Upper lobe of left lung (tissue), 6 donors: ENCODE data around the gene MAML2. TPM values are rescaled to one million over a fixed set of nuclear protein-coding genes. Genes with fewer than 3 reads are reported as not detected.

ENCODE experiments used
- ATAC-seq, 2 donors: fragments of 200-7000 bp; cut with Tn5 transposase; one replicate each; pipeline ENCODE4 v1.9.1; 2022; ENCODE audit warnings: mild to moderate bottlenecking in 2 of 2, moderate library complexity in 2 of 2; ENCODE audit not compliant: low FRiP score in 2 of 2
- DNase-seq, 2 donors: peaks; one replicate each; pipeline ENCODE4 v3.0.0-alpha.2; 2019 to 2020
- H3K27ac ChIP-seq, 4 donors: fragments of 200-600 bp; sonication (generic); one replicate each; pipeline ENCODE4 v1.5.1; 2016 to 2019
- H3K27me3 ChIP-seq, 4 donors: fragments of 200-600 bp; sonication (generic); one replicate each; pipeline ENCODE4 v1.5.1; 2017 to 2019
- H3K36me3 ChIP-seq, 4 donors: fragments of 200-600 bp; sonication (generic); one replicate each; pipeline ENCODE4 v1.5.1; 2016 to 2019
- H3K4me1 ChIP-seq, 4 donors: fragments of 200-600 bp; sonication (generic); one replicate each; pipeline ENCODE4 v1.5.1; 2018 to 2019
- H3K4me3 ChIP-seq, 4 donors: fragments of 200-600 bp; sonication (generic); one replicate each; pipeline ENCODE4 v1.5.1; 2017 to 2019; ENCODE audit warnings: mild to moderate bottlenecking in 2 of 4, moderate library complexity in 1 of 4
- H3K9me3 ChIP-seq, 4 donors: fragments of 200-600 bp; sonication (generic); one replicate each; pipeline ENCODE4 v1.5.1; 2018 to 2019
- EP300 ChIP-seq, 4 donors: sonication (generic); formaldehyde crosslinking; IDR thresholded peaks; one replicate each; pipeline ENCODE4 v1.5.1; 2017; ENCODE audit warnings: antibody characterized with exemption in 4 of 4, control low read depth in 2 of 4
- POLR2A ChIP-seq, 4 donors: fragments of 450-650 bp; IDR thresholded peaks; one replicate each; pipeline ENCODE4 v1.5.1; 2016 to 2017; ENCODE audit warnings: antibody characterized with exemption in 4 of 4, mild to moderate bottlenecking in 2 of 4
- POLR2AphosphoS5 ChIP-seq, 2 donors: sonication (generic); formaldehyde crosslinking; IDR thresholded peaks; one replicate each; pipeline ENCODE4 v1.5.1; 2017; ENCODE audit warnings: antibody characterized with exemption in 2 of 2
- WGBS, 2 donors: methylation state at CpG; one replicate each; pipeline ENCODE4 v1.1.5; 2017 to 2018; 5-methylcytosine and 5-hydroxymethylcytosine counted together
- total RNA-seq, 6 donors: library from RNA; depleted of rRNA in 4 of 6; stranded (reverse); fragments of >200 nt in 4 of 6; gene quantifications; one replicate each; pipeline versions ENCODE4 v1.1.0 to v1.2.1, GENCODE V29; 2016 to 2021
- TF ChIP-seq, protein P1 (sequence below), 6 experiments: fragments of 450-650 bp in 4 of 6; fragments of 200-600 bp in 2 of 6; sonication (generic) in 2 of 6; IDR thresholded peaks; one replicate each; pipeline ENCODE4 v1.5.1; 2016 to 2019; ENCODE audit warnings: antibody characterized with exemption in 6 of 6
- donor health status: DM: no; HTN: no; CAD: no; lungs with moderate emphysema.
- donor health status: DM: no; HTN: yes; CAD: no; lungs with severe emphysema.

The MAML2 gene
- total RNA-seq, 6 donors from 2014 or later: 19.5 to 36.6 (median 26.3) TPM

DNA sequence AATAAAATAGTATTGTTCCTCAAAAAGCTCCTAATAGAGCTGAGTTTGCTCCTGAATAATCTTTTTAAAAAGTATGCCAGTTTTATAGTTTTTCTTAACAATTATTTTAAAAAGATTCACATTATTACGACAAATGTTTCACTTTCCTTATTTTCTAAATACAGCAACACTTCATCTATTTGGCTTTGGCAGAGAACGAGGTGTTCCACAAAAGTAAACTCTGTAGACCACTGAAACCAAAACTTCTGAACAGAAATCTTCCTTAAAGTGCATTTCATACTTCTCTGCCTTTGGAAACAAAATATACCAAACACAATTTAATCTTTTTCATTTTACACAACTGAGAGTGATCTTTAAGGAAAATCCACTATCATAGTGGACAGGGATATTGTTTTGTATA, 285.5 kb downstream of the MAML2 start:
- Histone ChIP-seq H3K27ac (peak overlapping the region in 2 of 4 donors; percentile 1 to 6), H3K27me3 (no peaks in the 10 kb centered on the region), H3K36me3 (no peaks in the 10 kb centered on the region), H3K4me3 (no peak overlapping the region), H3K4me1 (peaks cover 15 to 35% (median 24%) of the 10 kb centered on the region in 4 donors), H3K9me3 (no peaks in the 10 kb centered on the region)
- ATAC-seq (no peak), DNase-seq (no peak)
- 42 to 60% methylated on average over 2 of the region's 2 CpGs for WGBS, 2 donors
- TF ChIP-seq, protein P1, sequence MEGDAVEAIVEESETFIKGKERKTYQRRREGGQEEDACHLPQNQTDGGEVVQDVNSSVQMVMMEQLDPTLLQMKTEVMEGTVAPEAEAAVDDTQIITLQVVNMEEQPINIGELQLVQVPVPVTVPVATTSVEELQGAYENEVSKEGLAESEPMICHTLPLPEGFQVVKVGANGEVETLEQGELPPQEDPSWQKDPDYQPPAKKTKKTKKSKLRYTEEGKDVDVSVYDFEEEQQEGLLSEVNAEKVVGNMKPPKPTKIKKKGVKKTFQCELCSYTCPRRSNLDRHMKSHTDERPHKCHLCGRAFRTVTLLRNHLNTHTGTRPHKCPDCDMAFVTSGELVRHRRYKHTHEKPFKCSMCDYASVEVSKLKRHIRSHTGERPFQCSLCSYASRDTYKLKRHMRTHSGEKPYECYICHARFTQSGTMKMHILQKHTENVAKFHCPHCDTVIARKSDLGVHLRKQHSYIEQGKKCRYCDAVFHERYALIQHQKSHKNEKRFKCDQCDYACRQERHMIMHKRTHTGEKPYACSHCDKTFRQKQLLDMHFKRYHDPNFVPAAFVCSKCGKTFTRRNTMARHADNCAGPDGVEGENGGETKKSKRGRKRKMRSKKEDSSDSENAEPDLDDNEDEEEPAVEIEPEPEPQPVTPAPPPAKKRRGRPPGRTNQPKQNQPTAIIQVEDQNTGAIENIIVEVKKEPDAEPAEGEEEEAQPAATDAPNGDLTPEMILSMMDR (IDR thresholded peaks at IDR 0.05): no peak
- TF ChIP-seq EP300 (IDR thresholded peaks at IDR 0.05) (no peak), POLR2A (IDR thresholded peaks at IDR 0.05) (no peak), POLR2AphosphoS5 (IDR thresholded peaks at IDR 0.05) (no peak)

DNA sequence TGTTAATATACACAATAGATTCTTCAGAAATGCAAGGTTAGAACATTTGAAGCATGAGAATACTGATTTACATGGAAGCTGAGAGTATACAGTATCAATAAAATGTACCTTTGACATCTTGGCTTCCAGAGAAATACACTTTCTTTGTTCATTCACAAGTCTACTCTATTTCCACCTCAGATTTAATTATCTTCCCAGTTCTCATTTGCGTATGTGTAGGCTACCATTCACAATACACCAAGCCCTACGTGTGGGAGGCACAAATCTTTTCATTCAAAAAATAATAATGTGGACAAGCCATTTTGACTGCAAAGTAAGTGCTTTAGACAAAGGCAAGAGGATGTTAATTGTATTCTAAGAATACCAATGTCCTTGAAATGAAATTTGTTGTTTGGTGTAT, 286.4 kb downstream of the MAML2 start:
- Histone ChIP-seq H3K36me3 (no peaks in the 10 kb centered on the region), H3K4me1 (peaks cover 15 to 31% (median 24%) of the 10 kb centered on the region in 4 donors), H3K27ac (no peak overlapping the region), H3K27me3 (no peaks in the 10 kb centered on the region), H3K4me3 (no peak overlapping the region), H3K9me3 (no peaks in the 10 kb centered on the region)
- TF ChIP-seq POLR2A (IDR thresholded peaks at IDR 0.05) (no peak), POLR2AphosphoS5 (IDR thresholded peaks at IDR 0.05) (no peak)
- 96 to 99% methylated on average over 2 of the region's 2 CpGs for WGBS, 2 donors
- ATAC-seq (no peak), DNase-seq (no peak)

DNA sequence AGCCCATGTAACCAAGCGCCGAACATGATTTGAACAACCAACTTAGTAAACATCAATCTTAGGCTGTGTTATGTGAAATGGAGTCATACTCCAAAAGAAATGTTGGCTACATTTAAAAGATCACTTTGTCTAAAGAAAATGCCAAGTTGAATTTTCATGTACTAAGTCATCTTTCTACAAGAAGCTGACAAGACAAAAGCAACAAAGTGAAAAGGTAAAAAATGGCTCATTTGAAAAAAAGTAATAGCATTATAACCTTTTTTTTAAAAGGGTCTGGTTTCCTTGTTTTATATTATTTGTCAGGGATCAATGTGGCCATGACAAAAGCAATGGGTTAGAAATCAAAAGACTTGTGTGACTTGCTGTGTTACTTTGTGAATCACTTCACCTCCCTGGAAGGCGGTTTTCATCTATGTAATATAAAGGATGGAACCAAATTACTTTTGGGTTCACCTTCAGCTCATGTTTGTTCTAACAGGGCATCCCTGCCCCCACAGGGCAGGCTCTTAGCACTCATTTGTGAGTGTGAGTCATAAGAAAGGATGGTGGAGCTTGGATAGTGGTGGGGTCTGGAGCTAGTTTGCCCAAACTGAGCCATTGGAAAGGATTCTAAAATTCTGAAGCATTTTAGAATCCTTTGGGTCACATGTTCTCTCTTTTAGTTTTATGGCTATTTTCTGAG, 287.1 kb downstream of the MAML2 start:
- H3K27ac ChIP-seq: peak overlapping the region in 1 of 4 donors; percentile 23
- TF ChIP-seq POLR2A (IDR thresholded peaks at IDR 0.05): no peak
- no peak for TF ChIP-seq EP300 (IDR thresholded peaks at IDR 0.05)
- TF ChIP-seq, protein P1 (IDR thresholded peaks at IDR 0.05): no peak
- TF ChIP-seq POLR2AphosphoS5 (IDR thresholded peaks at IDR 0.05): no peak
- ATAC-seq: no peak

DNA sequence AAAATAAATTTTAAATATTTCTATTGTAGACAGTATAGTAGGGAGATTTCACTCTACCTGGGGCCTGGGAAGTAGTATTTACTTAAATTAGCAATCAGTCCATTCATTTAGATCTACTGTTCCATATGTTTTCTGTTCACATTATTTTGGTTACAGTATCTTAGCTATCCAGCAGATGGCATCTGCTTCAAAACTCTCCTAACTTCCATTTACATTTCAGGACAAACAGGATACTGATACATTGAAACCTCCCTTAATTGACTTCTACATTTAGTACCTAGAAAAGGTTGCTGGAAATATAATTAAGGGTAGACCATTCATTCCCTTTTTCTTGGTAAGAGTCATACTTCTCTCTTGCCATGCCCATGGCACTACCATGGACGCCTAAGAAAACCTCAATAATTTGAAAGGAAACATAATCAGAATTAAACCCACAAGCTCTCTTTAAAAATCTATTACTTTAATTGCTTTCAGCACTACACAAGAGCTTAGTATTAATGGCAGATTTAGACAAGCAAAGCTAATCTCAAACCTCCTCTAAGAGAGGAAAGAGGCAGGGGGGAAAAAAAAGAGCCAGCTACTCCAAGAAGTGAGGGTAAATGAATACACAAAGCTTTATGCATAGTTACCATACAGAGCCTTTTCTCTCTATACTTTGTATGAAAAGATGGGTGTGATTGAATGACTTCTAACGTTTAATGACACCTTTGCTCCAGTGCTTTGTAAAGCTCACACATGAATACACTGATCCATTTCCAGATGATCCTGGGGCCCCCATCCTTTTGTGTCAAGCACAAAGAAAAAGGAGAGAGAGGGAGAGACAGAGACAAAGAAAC, 287.9 kb downstream of the MAML2 start:
- no peaks in the 10 kb centered on the region for H3K27me3 ChIP-seq
- DNase-seq: no peak
- WGBS, 2 donors: 61% methylated on average over 2 of the region's 2 CpGs
- no peak overlapping the region for H3K4me3 ChIP-seq
- TF ChIP-seq, protein P1 (IDR thresholded peaks at IDR 0.05): peak; percentile 46 to 68 (median 60)
- TF ChIP-seq POLR2A (IDR thresholded peaks at IDR 0.05): no peak
- no peak for TF ChIP-seq EP300 (IDR thresholded peaks at IDR 0.05)
- no peaks in the 10 kb centered on the region for H3K9me3 ChIP-seq
- peaks cover 11 to 29% (median 21%) of the 10 kb centered on the region in 4 donors for H3K4me1 ChIP-seq
- peak overlapping the region in 1 of 4 donors; percentile 23 for H3K27ac ChIP-seq
- peak in 1 of 2 donors; percentile 70 for ATAC-seq
- H3K36me3 ChIP-seq: no peaks in the 10 kb centered on the region

More for the DNA sequence above, 287.1 kb downstream of the MAML2 start:
- Histone ChIP-seq H3K36me3 (no peaks in the 10 kb centered on the region), H3K27me3 (no peaks in the 10 kb centered on the region), H3K9me3 (no peaks in the 10 kb centered on the region), H3K4me3 (no peak overlapping the region), H3K4me1 (peaks cover 11 to 26% (median 22%) of the 10 kb centered on the region in 4 donors)
- 69 to 86% methylated on average over 3 of the region's 3 CpGs for WGBS, 2 donors
- DNase-seq: no peak

DNA sequence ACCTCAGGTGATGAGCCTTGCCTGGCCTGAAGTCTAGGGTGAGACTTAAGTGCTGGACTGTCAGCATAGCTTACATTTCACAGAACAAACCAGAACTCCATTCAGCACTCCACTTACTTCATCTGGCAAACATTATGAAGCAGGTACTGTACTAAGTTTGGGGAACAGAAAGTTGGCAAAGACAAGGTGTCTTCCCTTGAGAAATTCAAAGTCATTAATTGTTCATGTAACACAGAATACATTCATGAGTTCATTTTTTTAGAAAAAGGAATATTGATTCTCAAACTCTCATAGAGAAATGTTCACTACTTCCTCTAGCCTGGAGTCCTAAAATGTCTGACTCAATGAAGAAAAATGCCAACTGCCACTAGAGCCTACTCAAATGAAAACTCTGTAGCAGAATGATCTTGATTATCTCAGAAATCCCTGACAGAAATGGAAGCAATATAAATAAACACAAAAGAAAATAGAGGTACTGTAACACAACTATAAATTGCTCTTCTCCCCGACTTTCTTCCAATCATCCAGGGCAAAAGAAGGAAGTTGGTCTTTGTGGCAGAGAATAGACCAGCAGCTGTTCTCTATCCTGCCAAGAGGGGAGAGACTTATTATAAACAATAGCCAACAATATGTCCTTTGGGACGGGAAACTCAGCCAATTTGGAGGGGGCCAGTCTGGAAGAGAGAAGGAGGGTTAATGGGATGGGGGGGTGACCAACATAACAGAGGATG, 289.9 kb downstream of the MAML2 start:
- H3K36me3 ChIP-seq: no peaks in the 10 kb centered on the region
- peaks cover 11 to 29% (median 21%) of the 10 kb centered on the region in 4 donors for H3K4me1 ChIP-seq
- H3K9me3 ChIP-seq: no peaks in the 10 kb centered on the region
- WGBS, 2 donors: 24 to 58% methylated on average over 2 of the region's 2 CpGs
- TF ChIP-seq POLR2AphosphoS5 (IDR thresholded peaks at IDR 0.05) (no peak), EP300 (IDR thresholded peaks at IDR 0.05) (no peak), POLR2A (IDR thresholded peaks at IDR 0.05) (no peak)
- TF ChIP-seq, protein P1 (IDR thresholded peaks at IDR 0.05): no peak
- H3K27me3 ChIP-seq: no peaks in the 10 kb centered on the region
- ATAC-seq (no peak), DNase-seq (no peak)
- H3K27ac ChIP-seq: peak overlapping the region in 3 of 4 donors; percentile 1 to 16 (median 14)
- H3K4me3 ChIP-seq: no peak overlapping the region
